IMR-90 (cell line): ENCODE data around the gene PLA2G12B. TPM values are rescaled to one million over a fixed set of nuclear protein-coding genes. Genes with fewer than 3 reads are reported as not detected.

Experiments used
- ATAC-seq: fragments of 200-7000 bp; cut with Tn5 transposase; 2 replicates; pipeline ENCODE4 v1.9.1; 2020; ENCODE audit warnings: low read depth, mild to moderate bottlenecking, moderate library complexity
- BruUV-seq: library from RNA; stranded (reverse); fragments of 400-500 nt; replicated peaks from 2 replicates; lab custom pipeline; 2021; lab: Mats Ljungman, UMichigan
- CTCF ChIA-PET: fragments of 300-600 bp; formaldehyde crosslinking; extraction: SDS; loops from one replicate; lab custom pipeline; 2021; ENCODE audit warnings: antibody characterized with exemption; lab: Yijun Ruan, JAX
- POLR2A ChIA-PET: fragments of 300-600 bp; sonication (Branson Sonifier 250); formaldehyde crosslinking; loops from one replicate; lab custom pipeline; 2022; ENCODE audit warnings: antibody characterized with exemption; ENCODE audit not compliant: unreplicated experiment; lab: Charles Lee
- DNase-seq: peaks from one replicate; pipeline ENCODE4 v3.0.0; 2013
- H2AFZ ChIP-seq: replicated peaks from 2 replicates; pipeline ENCODE3; 2013; ENCODE audit warnings: low read length, mild to moderate bottlenecking; ENCODE audit not compliant: poor library complexity
- H2AK5ac ChIP-seq: 2 replicates; pipeline ENCODE4 v1.6.1; 2013; ENCODE audit warnings: low read depth, low read length, inconsistent platforms
- H2AK9ac ChIP-seq: replicated peaks from 2 replicates; pipeline ENCODE3; 2013; ENCODE audit warnings: mild to moderate bottlenecking, low read depth, low read length, moderate library complexity; ENCODE audit not compliant: poor library complexity
- H2BK120ac ChIP-seq: 2 replicates; pipeline ENCODE4 v1.6.1; 2013; ENCODE audit warnings: low read depth, low read length, inconsistent platforms
- H2BK15ac ChIP-seq: 3 replicates; pipeline ENCODE4 v1.6.1; 2013; ENCODE audit warnings: low read depth, low read length, inconsistent platforms
- H2BK20ac ChIP-seq: 2 replicates; pipeline ENCODE4 v1.6.1; 2013; ENCODE audit warnings: low read depth, mild to moderate bottlenecking, inconsistent platforms, low read length, moderate library complexity
- H2BK5ac ChIP-seq: 2 replicates; pipeline ENCODE4 v1.6.1; 2013; ENCODE audit warnings: mild to moderate bottlenecking, low read depth, low read length, inconsistent platforms; ENCODE audit not compliant: poor library complexity, severe bottlenecking
- H3K14ac ChIP-seq: replicated peaks from 2 replicates; pipeline ENCODE4 v1.6.1; 2013; ENCODE audit warnings: low read depth, low read length, inconsistent platforms
- H3K18ac ChIP-seq: 2 replicates; pipeline ENCODE4 v1.6.1; 2013; ENCODE audit warnings: low read depth, low read length, control low read depth
- H3K23ac ChIP-seq: 2 replicates; pipeline ENCODE4 v1.6.1; 2013; ENCODE audit warnings: low read depth, low read length, inconsistent platforms
- H3K27ac ChIP-seq: 2 replicates; pipeline ENCODE4 v1.5.1; 2013; ENCODE audit warnings: mild to moderate bottlenecking, control low read depth, low read length; ENCODE audit not compliant: insufficient read depth
- H3K27me3 ChIP-seq: 2 replicates; pipeline ENCODE4 v1.6.1; 2013; ENCODE audit warnings: low read length; ENCODE audit not compliant: control insufficient read depth, insufficient read depth
- H3K36me3 ChIP-seq: 2 replicates; pipeline ENCODE4 v1.6.1; 2013; ENCODE audit warnings: low read length, mixed read lengths; ENCODE audit not compliant: control insufficient read depth, insufficient read depth
- H3K4ac ChIP-seq: 2 replicates; pipeline ENCODE4 v1.6.1; 2013; ENCODE audit warnings: low read depth, low read length, inconsistent platforms
- H3K4me1 ChIP-seq: 2 replicates; pipeline ENCODE4 v1.6.1; 2013; ENCODE audit warnings: low read length, mixed read lengths; ENCODE audit not compliant: control insufficient read depth, insufficient read depth
- H3K4me2 ChIP-seq: 2 replicates; pipeline ENCODE4 v1.6.1; 2013; ENCODE audit warnings: low read depth, mild to moderate bottlenecking, control low read depth, low read length, moderate library complexity
- H3K4me3 ChIP-seq: 2 replicates; pipeline ENCODE4 v1.5.1; 2013; ENCODE audit warnings: low read depth, mild to moderate bottlenecking, control low read depth, low read length, moderate library complexity; ENCODE audit not compliant: insufficient read depth
- H3K56ac ChIP-seq: 2 replicates; pipeline ENCODE4 v1.6.1; 2013; ENCODE audit warnings: low read length, inconsistent platforms; ENCODE audit not compliant: insufficient read depth; ENCODE audit errors: extremely low read depth
- H3K79me1 ChIP-seq, 2 experiments: 2 replicates each; pipeline ENCODE4 v1.6.1; 2013; ENCODE audit warnings: low read length in 2 of 2, inconsistent platforms in 1 of 2, low read depth in 1 of 2
- H3K9ac ChIP-seq: 2 replicates; pipeline ENCODE4 v1.6.1; 2013; ENCODE audit warnings: low read depth, low read length, control low read depth
- H3K9me1 ChIP-seq: 2 replicates; pipeline ENCODE4 v1.6.1; 2013; ENCODE audit warnings: low read length, inconsistent platforms; ENCODE audit not compliant: insufficient read depth
- H3K9me3 ChIP-seq: 2 replicates; pipeline ENCODE4 v1.6.1; 2013; ENCODE audit warnings: low read length; ENCODE audit not compliant: control insufficient read depth, insufficient read depth
- H4K20me1 ChIP-seq: 2 replicates; pipeline ENCODE4 v1.6.1; 2013; ENCODE audit warnings: low read length, inconsistent platforms; ENCODE audit not compliant: insufficient read depth
- H4K5ac ChIP-seq: 2 replicates; pipeline ENCODE4 v1.6.1; 2013; ENCODE audit warnings: mild to moderate bottlenecking, low read depth, low read length, control low read depth
- H4K8ac ChIP-seq, 2 experiments: 2 replicates each; pipeline ENCODE4 v1.6.1; 2013; ENCODE audit warnings: low read depth in 2 of 2, low read length in 2 of 2, control low read depth in 1 of 2, inconsistent platforms in 1 of 2
- H4K91ac ChIP-seq: 2 replicates; pipeline ENCODE4 v1.6.1; 2013; ENCODE audit warnings: low read depth, low read length, inconsistent platforms; ENCODE audit not compliant: insufficient read depth
- MAFK ChIP-seq: IDR thresholded peaks from 2 replicates; pipeline ENCODE4 v1.6.1; 2012; ENCODE audit warnings: low read depth, low read length, improper control_type of control experiment
- MXI1 ChIP-seq: IDR thresholded peaks from 2 replicates; pipeline ENCODE4 v1.6.1; 2012; ENCODE audit warnings: low read depth, mild to moderate bottlenecking, low read length, moderate library complexity, borderline replicate concordance
- WGBS, 2 experiments: methylation state at CpG; one replicate each; pipeline versions ENCODE4 v1.1.5 to v1.1.7; 2013; ENCODE audit warnings: missing lambda C conversion rate in 2 of 2; ENCODE audit not compliant: insufficient read length in 1 of 2; ENCODE audit errors: extremely low coverage in 2 of 2; 5-methylcytosine and 5-hydroxymethylcytosine counted together
- dilution Hi-C: fragments of 300-500 bp; cut with HindIII; formaldehyde crosslinking; loops from one replicate; pipeline ENCODE4 v1.14.3; 2018; ENCODE audit warnings: low sequenced_read_pairs; ENCODE audit not compliant: unreplicated experiment
- in situ Hi-C: fragments of 300-500 bp; cut with MboI; formaldehyde crosslinking; loops from 3 replicates; pipeline ENCODE4 v1.14.3; 2019; ENCODE audit warnings: low sequenced_read_pairs, inconsistent platforms, mixed read lengths
- intact Hi-C: fragments of 100-400 bp; cut with micrococcal nuclease; formaldehyde crosslinking; loops from 2 replicates; pipeline ENCODE4 v1.10.0; 2022
- polyA plus RNA-seq, 3 experiments: library from polyadenylated mRNA; depleted of rRNA; stranded (reverse); fragments of >200 nt; gene quantifications; 2 replicates each; pipeline ENCODE4 v1.2.3, GENCODE V29; 2012; ENCODE audit warnings: low replicate concordance in 1 of 3
- total RNA-seq: library from RNA; depleted of rRNA; stranded (reverse); fragments of >200 nt; gene quantifications from 2 replicates; pipeline ENCODE4 v1.2.3, GENCODE V29; 2012

PLA2G12B gene
- total and polyA plus RNA-seq, 2 of the 4 experiments (the other 2 are of a cell fraction): not detected

GRCh38 chr10:72911758-72912157, 42.8 kb downstream of the PLA2G12B start:
- POLR2A ChIA-PET: no interaction called here
- intact Hi-C loops (no loop called here), dilution Hi-C loops (no loop called here), in situ Hi-C loops (no loop called here)
- no peaks in the 10 kb centered on the region for H3K36me3 ChIP-seq
- TF ChIP-seq MXI1 (no peak), MAFK (peak; percentile 73)
- no peak overlapping the region for H2BK120ac ChIP-seq
- H3K9me1 ChIP-seq: no peaks in the 10 kb centered on the region
- H4K8ac ChIP-seq: no peak overlapping the region
- no TSS peak for BruUV-seq
- no peak overlapping the region for H2AK5ac ChIP-seq
- no peak overlapping the region for H3K27ac ChIP-seq
- no peaks in the 10 kb centered on the region for H3K9me3 ChIP-seq
- H3K27me3 ChIP-seq: no peaks in the 10 kb centered on the region
- H3K56ac ChIP-seq: no peak overlapping the region
- no peak overlapping the region for H4K5ac ChIP-seq
- no peak overlapping the region for H3K9ac ChIP-seq
- no peaks in the 10 kb centered on the region for H4K20me1 ChIP-seq
- H4K91ac ChIP-seq: no peak overlapping the region
- H2BK5ac ChIP-seq: no peak overlapping the region
- no peak for DNase-seq
- no peak overlapping the region for H3K18ac ChIP-seq
- no peak overlapping the region for H3K23ac ChIP-seq
- no peaks in the 10 kb centered on the region for H3K4me1 ChIP-seq
- no peak overlapping the region for H2BK15ac ChIP-seq
- H3K4me3 ChIP-seq: no peak overlapping the region
- no peak overlapping the region for H2AK9ac ChIP-seq
- H2BK20ac ChIP-seq: no peak overlapping the region
- WGBS, 2 experiments: no CpG with 5 or more reads among the region's 2 CpGs
- H3K4ac ChIP-seq: no peak overlapping the region
- no peaks in the 10 kb centered on the region for H3K79me1 ChIP-seq
- no peak for ATAC-seq
- no peak overlapping the region for H2AFZ ChIP-seq
- CTCF ChIA-PET: no interaction called here
- no peak overlapping the region for H3K14ac ChIP-seq
- no peak overlapping the region for H3K4me2 ChIP-seq
